ENCODE data around the gene POU5F1. TPM values are rescaled to one million over a fixed set of nuclear protein-coding genes. Genes with fewer than 3 reads are reported as not detected.

Gene POU5F1
- total RNA-seq, 1 experiment from 2014 or later = not detected

- ChIA-PET CTCF (no interaction called here), POLR2A (ENCODE audit: unreplicated experiment) (no interaction called here)
- no peak for ATAC-seq
- H3K36me3 ChIP-seq (ENCODE audit: low read depth, low read length) = 0 out of 2 replicates have a peak, but pooled peaks cover 9% of the 10 kb centered on the region
- peak overlapping the region; percentile 95; the same call in 1 of the 2 replicates for H3K4me2 ChIP-seq (ENCODE audit: low read length)
- no peaks in the 10 kb centered on the region for H3K27me3 ChIP-seq (ENCODE audit: low read length)
- H3K9me2 ChIP-seq (replicated peaks; ENCODE audit: low read length) = no peaks in the 10 kb centered on the region
- BruUV-seq (replicated peaks) = no TSS peak
- H2AFZ ChIP-seq (ENCODE audit: low read length) = no peak overlapping the region
- H3K4me1 ChIP-seq (ENCODE audit: insufficient read depth, low read length) = peaks cover 17% of the 10 kb centered on the region
- H3K27ac ChIP-seq (ENCODE audit: low read length) = no peak overlapping the region
- no peaks in the 10 kb centered on the region for H3K9me3 ChIP-seq (ENCODE audit: low read length)
- TF ChIP-seq EZH2 (IDR thresholded peaks at IDR 0.05; ENCODE audit: low read length, unreplicated experiment) (no peak), EZH2phosphoT487 (IDR thresholded peaks at IDR 0.05; ENCODE audit: borderline replicate concordance, low read length) (no peak)
- TF ChIP-seq, protein P1, sequence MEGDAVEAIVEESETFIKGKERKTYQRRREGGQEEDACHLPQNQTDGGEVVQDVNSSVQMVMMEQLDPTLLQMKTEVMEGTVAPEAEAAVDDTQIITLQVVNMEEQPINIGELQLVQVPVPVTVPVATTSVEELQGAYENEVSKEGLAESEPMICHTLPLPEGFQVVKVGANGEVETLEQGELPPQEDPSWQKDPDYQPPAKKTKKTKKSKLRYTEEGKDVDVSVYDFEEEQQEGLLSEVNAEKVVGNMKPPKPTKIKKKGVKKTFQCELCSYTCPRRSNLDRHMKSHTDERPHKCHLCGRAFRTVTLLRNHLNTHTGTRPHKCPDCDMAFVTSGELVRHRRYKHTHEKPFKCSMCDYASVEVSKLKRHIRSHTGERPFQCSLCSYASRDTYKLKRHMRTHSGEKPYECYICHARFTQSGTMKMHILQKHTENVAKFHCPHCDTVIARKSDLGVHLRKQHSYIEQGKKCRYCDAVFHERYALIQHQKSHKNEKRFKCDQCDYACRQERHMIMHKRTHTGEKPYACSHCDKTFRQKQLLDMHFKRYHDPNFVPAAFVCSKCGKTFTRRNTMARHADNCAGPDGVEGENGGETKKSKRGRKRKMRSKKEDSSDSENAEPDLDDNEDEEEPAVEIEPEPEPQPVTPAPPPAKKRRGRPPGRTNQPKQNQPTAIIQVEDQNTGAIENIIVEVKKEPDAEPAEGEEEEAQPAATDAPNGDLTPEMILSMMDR (conservative IDR thresholded peaks at IDR 0.05; ENCODE audit: low read depth, low read length) = no peak
- H3K79me2 ChIP-seq (ENCODE audit: low read length) = peaks cover 37% of the 10 kb centered on the region
- intact Hi-C loops (cut with micrococcal nuclease) = no loop called here
- no peaks in the 10 kb centered on the region for H3F3A ChIP-seq (ENCODE audit: low read length, unreplicated experiment)
- no peak overlapping the region; the same call in 1 of the 2 replicates for H3K4me3 ChIP-seq (ENCODE audit: low read length)
- no peaks in the 10 kb centered on the region for H4K20me1 ChIP-seq (ENCODE audit: low read length)
- DNase-seq = no peak
- peak overlapping the region; percentile 89; the same call in 1 of the 2 replicates for H3K9ac ChIP-seq (ENCODE audit: low read length)
Observed at GRCh38 chr6:31156641-31157040, 13.8 kb downstream of the POU5F1 start.

DNA sequence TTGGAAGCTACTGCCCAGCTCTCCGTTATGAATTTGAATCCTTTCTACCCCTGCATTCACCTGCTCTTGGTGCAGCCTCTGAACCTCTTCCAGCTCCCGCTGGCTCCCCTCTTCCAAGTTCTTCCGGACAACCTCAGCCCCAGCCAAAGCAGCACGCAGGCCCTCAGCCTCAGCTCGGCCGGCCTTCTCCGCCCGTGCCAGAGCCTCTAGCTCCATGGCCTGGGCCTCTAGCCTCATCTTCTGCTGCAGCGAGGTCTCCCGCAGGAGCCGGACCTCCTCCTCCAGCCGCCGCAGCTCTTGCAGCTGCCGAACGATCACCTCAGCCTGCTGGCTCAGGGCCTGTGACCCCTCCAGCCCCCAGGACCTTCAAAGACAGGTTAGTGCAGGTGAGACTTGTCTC lies 16.0 kb downstream of the POU5F1 start:
- H3K27me3 ChIP-seq (ENCODE audit: low read length) = no peaks in the 10 kb centered on the region
- no peak overlapping the region for H3K4me3 ChIP-seq (ENCODE audit: low read length)
- no peak overlapping the region for H3K4me2 ChIP-seq (ENCODE audit: low read length)
- H3F3A ChIP-seq (ENCODE audit: low read length, unreplicated experiment) = no peaks in the 10 kb centered on the region
- H4K20me1 ChIP-seq (ENCODE audit: low read length) = no peaks in the 10 kb centered on the region
- DNase-seq (no peak), ATAC-seq (no peak)
- H3K79me2 ChIP-seq (ENCODE audit: low read length) = peaks cover 20% of the 10 kb centered on the region
- 0 out of 2 replicates have a peak, but pooled peaks cover 5% of the 10 kb centered on the region for H3K36me3 ChIP-seq (ENCODE audit: low read depth, low read length)
- no peaks in the 10 kb centered on the region for H3K9me2 ChIP-seq (replicated peaks; ENCODE audit: low read length)
- H3K4me1 ChIP-seq (ENCODE audit: insufficient read depth, low read length) = peaks cover 8% of the 10 kb centered on the region
- ChIA-PET POLR2A (ENCODE audit: unreplicated experiment) (no interaction called here), CTCF (no interaction called here)
- H3K27ac ChIP-seq (ENCODE audit: low read length) = no peak overlapping the region
- BruUV-seq (replicated peaks) = no TSS peak
- TF ChIP-seq EZH2phosphoT487 (IDR thresholded peaks at IDR 0.05; ENCODE audit: borderline replicate concordance, low read length) = no peak
- TF ChIP-seq, protein P1 (conservative IDR thresholded peaks at IDR 0.05; ENCODE audit: low read depth, low read length) = no peak
- no peak for TF ChIP-seq EZH2 (IDR thresholded peaks at IDR 0.05; ENCODE audit: low read length, unreplicated experiment)
- intact Hi-C loops (cut with micrococcal nuclease) = no loop called here
- no peak overlapping the region for H3K9ac ChIP-seq (ENCODE audit: low read length)
- no peak overlapping the region for H2AFZ ChIP-seq (ENCODE audit: low read length)
- no peaks in the 10 kb centered on the region for H3K9me3 ChIP-seq (ENCODE audit: low read length)

- no peaks in the 10 kb centered on the region for H4K20me1 ChIP-seq (ENCODE audit: low read length)
- peaks cover 7% of the 10 kb centered on the region for H3K4me1 ChIP-seq (ENCODE audit: insufficient read depth, low read length)
- ChIA-PET CTCF (no interaction called here), POLR2A (ENCODE audit: unreplicated experiment) (no interaction called here)
- H3F3A ChIP-seq (ENCODE audit: low read length, unreplicated experiment) = no peaks in the 10 kb centered on the region
- no peak overlapping the region for H3K4me3 ChIP-seq (ENCODE audit: low read length)
- TF ChIP-seq, protein P1 (conservative IDR thresholded peaks at IDR 0.05; ENCODE audit: low read depth, low read length) = no peak
- TF ChIP-seq EZH2phosphoT487 (IDR thresholded peaks at IDR 0.05; ENCODE audit: borderline replicate concordance, low read length) (no peak), EZH2 (IDR thresholded peaks at IDR 0.05; ENCODE audit: low read length, unreplicated experiment) (no peak)
- no peaks in the 10 kb centered on the region for H3K27me3 ChIP-seq (ENCODE audit: low read length)
- intact Hi-C loops (cut with micrococcal nuclease) = no loop called here
- no peaks in the 10 kb centered on the region for H3K9me2 ChIP-seq (replicated peaks; ENCODE audit: low read length)
- H3K9ac ChIP-seq (ENCODE audit: low read length) = no peak overlapping the region
- no peak overlapping the region for H3K27ac ChIP-seq (ENCODE audit: low read length)
- ATAC-seq = no peak
- no peaks in the 10 kb centered on the region for H3K9me3 ChIP-seq (ENCODE audit: low read length)
- BruUV-seq (replicated peaks) = no TSS peak
- H3K79me2 ChIP-seq (ENCODE audit: low read length) = peaks cover 11% of the 10 kb centered on the region
- no peak overlapping the region for H3K4me2 ChIP-seq (ENCODE audit: low read length)
- DNase-seq = no peak
- H3K36me3 ChIP-seq (ENCODE audit: low read depth, low read length) = 0 out of 2 replicates have a peak, but pooled peaks cover 5% of the 10 kb centered on the region
- H2AFZ ChIP-seq (ENCODE audit: low read length) = no peak overlapping the region
Observed at GRCh38 chr6:31152781-31153180, 17.7 kb downstream of the POU5F1 start.
